ENCODE results near the gene ATRNL1. TPM values are rescaled to one million over a fixed set of nuclear protein-coding genes. Genes with fewer than 3 reads are reported as not detected.

The ATRNL1 gene
- total and polyA plus RNA-seq, 2 of the 8 experiments (the other 6 are each of a cell fraction or from before 2014, with no cell fraction given), result 5.1 to 17.6 TPM

GRCh38 chr10:115604627-115605026, 511.5 kb downstream of the ATRNL1 start:
- no peak overlapping the region for H3K27ac ChIP-seq (ENCODE audit: low read depth, low read length)
- no peaks in the 10 kb centered on the region for H4K20me1 ChIP-seq (replicated peaks in 1 of 2; ENCODE audit: control insufficient read depth in 1 of 2, insufficient read depth in 2 of 2, low read length in 2 of 2)
- CTCF ChIA-PET (ENCODE audit: partially characterized antibody), result no interaction called here
- H3K23ac ChIP-seq (ENCODE audit: insufficient read length), result no peak overlapping the region
- no peak overlapping the region for H2AK5ac ChIP-seq (ENCODE audit: low read depth, low read length)
- H2AFZ ChIP-seq (ENCODE audit: low read length), result no peak overlapping the region
- no peaks in the 10 kb centered on the region for H3K9me3 ChIP-seq (ENCODE audit: insufficient read depth in 2 of 2, low read depth in 1 of 2, low read length in 1 of 2)
- H3K14ac ChIP-seq (ENCODE audit: insufficient read length), result no peak overlapping the region
- no peaks in the 10 kb centered on the region for H3K79me1 ChIP-seq (ENCODE audit: low read depth, low read length)
- no peaks in the 10 kb centered on the region for H3K23me2 ChIP-seq (ENCODE audit: low read depth, low read length)
- no peak overlapping the region for H3K4ac ChIP-seq (replicated peaks; ENCODE audit: insufficient read length, low read depth, low read length)
- no peak overlapping the region for H3K56ac ChIP-seq (replicated peaks; ENCODE audit: insufficient read length, low read depth, low read length)
- no peak overlapping the region for H2BK20ac ChIP-seq (ENCODE audit: low read length)
- TF ChIP-seq E2F6 (IDR thresholded peaks at IDR 0.05) (no peak), FOSL1 (IDR thresholded peaks at IDR 0.05; ENCODE audit: insufficient read depth, low read depth, low read length) (no peak), SIX5 (IDR thresholded peaks at IDR 0.05; ENCODE audit: low read depth, low read length) (no peak)
- H3K18ac ChIP-seq (ENCODE audit: extremely low read depth, low read length), result no peak overlapping the region
- H3K4me1 ChIP-seq (replicated peaks in 1 of 4; ENCODE audit: control insufficient read depth in 3 of 4, insufficient read depth in 4 of 4, low read length in 3 of 4), result no peaks in the 10 kb centered on the region
- FAIRE-seq (no peak), DNase-seq (ENCODE audit: low read depth in 1 of 2, low spot score in 2 of 2) (no peak)
- H4K8ac ChIP-seq (ENCODE audit: extremely low read depth, insufficient read depth, low read length), result no peak overlapping the region
- no peak overlapping the region for H2BK12ac ChIP-seq (ENCODE audit: low read depth, low read length)
- POLR2A ChIA-PET (ENCODE audit: partially characterized antibody), result no interaction called here
- no peaks in the 10 kb centered on the region for H3K36me3 ChIP-seq (ENCODE audit: control insufficient read depth in 2 of 4, insufficient read depth in 4 of 4, low read length in 3 of 4)
- WGBS, 2 experiments (ENCODE audit: extremely low coverage in 1 of 2, insufficient coverage in 1 of 2, insufficient read length in 1 of 2, insufficient replicate concordance in 2 of 2, low coverage in 1 of 2, low lambda C conversion rate in 2 of 2, missing lambda C conversion rate in 1 of 2), result 92% methylated on average over 2 of the region's 2 CpGs; no CpG with 5 or more reads in 1 of the 2 experiments
- no peak overlapping the region for H2BK15ac ChIP-seq (ENCODE audit: low read length)
- no peaks in the 10 kb centered on the region for H3K27me3 ChIP-seq (replicated peaks in 1 of 4; ENCODE audit: control insufficient read depth in 3 of 4, extremely low read depth in 1 of 4, insufficient read depth in 3 of 4, low read length in 3 of 4)
- no peak overlapping the region for H3K9ac ChIP-seq (replicated peaks in 1 of 4; ENCODE audit: extremely low read depth in 1 of 4, low read depth in 3 of 4, low read length in 3 of 4)
- H2BK120ac ChIP-seq (replicated peaks; ENCODE audit: low read depth, low read length), result no peak overlapping the region
- no peak overlapping the region for H4K91ac ChIP-seq (replicated peaks; ENCODE audit: insufficient read length, low read length)
- H3K79me2 ChIP-seq (ENCODE audit: control insufficient read depth in 1 of 2, insufficient read depth in 2 of 2, low read length in 2 of 2), result no peaks in the 10 kb centered on the region
- H2BK5ac ChIP-seq (ENCODE audit: low read depth, low read length), result no peak overlapping the region
- H3K4me2 ChIP-seq (ENCODE audit: insufficient read depth in 1 of 2, low read depth in 2 of 2, low read length in 2 of 2), result no peak overlapping the region
- H4K5ac ChIP-seq (ENCODE audit: insufficient read length, low read depth, low read length), result no peak overlapping the region
- H3K4me3 ChIP-seq (ENCODE audit: extremely low read depth in 1 of 4, insufficient read depth in 2 of 4, low read depth in 3 of 4, low read length in 4 of 4), result no peak overlapping the region

Measured in H1 (cell line).